HG03097 (cell line): ENCODE measurements around the gene ATXN2.
A peak's percentile ranks its signal among the peaks of the same experiment; 100 is the strongest.
"Not testable (repeated sequence)": the region's sequence is repeated elsewhere in the genome, so short reads cannot be mapped to it uniquely, and the experiment has no call there.

Source experiments
- ATAC-seq: cut with Tn5 transposase; IDR thresholded peaks from one replicate; pipeline ENCODE4 v1.9.1; 2021; ENCODE audit not compliant: unreplicated experiment, low FRiP score

Gene ATXN2

GRCh38 chr12:111519083-111519482 lies 80.0 kb downstream of the ATXN2 start:
- no peak for ATAC-seq

DNA sequence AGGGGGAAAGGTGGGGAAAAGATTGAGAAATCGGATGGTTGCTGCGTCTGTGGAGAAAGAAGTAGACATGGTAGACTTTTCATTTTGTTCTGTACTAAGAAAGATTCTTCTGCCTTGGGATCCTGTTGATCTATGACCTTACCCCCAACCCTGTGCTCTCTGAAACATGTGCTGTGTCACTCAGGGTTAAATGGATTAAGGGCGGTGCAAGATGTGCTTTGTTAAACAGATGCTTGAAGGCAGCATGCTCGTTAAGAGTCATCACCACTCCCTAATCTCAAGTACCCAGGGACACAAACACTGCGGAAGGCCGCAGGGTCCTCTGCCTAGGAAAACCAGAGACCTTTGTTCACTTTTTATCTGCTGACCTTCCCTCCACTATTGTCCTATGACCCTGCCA lies 91.4 kb downstream of the ATXN2 start:
- not testable (repeated sequence) for ATAC-seq

GRCh38 chr12:111507258-111507657 lies 91.9 kb downstream of the ATXN2 start:
- not testable (repeated sequence) for ATAC-seq

- ATAC-seq = no peak
Measured at GRCh38 chr12:111506260-111506659, 92.9 kb downstream of the ATXN2 start.

GRCh38 chr12:111505601-111506036 lies 93.5 kb downstream of the ATXN2 start:
- ATAC-seq = no peak

DNA sequence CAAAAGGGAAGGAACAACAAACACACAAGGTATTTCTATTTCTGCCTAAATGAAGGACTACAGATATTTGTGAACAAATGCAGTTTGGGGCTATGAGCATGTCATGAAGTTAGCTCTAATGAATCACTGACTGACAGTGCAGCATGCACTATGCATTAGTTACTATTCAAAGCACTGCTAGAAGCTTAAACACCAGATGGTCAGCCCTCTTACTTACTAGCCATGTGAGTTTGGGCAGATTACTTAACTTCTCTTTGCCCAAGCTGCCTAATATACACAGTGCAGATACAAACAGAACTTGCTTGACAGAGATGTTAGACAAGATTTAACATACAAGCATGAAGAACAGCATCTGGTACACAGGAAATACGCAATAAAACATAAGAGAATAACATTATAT lies 96.0 kb downstream of the ATXN2 start:
- no peak for ATAC-seq

DNA sequence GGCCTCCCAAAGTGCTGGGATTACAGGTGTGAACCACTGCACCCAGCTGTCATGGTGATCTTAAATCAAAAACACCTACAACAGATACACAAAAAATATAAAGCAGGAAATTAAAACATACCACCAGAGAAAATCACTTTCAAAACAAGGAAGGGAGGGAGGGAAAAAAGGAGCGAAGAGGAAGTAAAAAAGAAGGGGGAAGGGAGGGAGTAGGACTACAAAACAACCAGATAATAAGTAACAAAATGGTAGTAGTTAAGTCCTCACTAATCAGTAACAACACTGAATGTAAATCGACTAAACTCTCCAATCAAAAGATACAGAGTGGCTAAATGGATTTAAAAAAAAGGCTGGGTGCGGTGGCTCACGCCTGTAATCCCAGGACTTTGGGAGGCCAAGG lies 104.4 kb downstream of the ATXN2 start:
- ATAC-seq = no peak

DNA sequence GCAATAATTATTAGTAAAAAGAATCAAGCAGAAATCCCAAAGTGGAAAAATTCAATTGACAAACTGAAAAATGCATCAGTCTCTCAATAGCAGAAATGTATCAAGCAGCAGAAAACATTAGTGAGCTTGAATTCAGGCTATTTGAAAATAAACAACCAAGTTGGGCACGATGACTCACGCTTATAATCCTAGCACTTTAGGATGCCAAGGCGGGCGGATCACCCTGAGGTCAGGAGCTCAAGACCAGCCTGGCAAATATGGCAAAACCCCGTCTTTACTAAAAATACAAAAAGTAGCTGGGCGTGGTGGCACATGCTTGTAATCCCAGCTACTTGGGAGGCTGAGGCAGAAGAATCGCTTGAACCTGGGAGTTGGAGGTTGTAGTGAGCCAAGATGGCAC lies 106.1 kb downstream of the ATXN2 start:
- not testable (repeated sequence) for ATAC-seq

DNA sequence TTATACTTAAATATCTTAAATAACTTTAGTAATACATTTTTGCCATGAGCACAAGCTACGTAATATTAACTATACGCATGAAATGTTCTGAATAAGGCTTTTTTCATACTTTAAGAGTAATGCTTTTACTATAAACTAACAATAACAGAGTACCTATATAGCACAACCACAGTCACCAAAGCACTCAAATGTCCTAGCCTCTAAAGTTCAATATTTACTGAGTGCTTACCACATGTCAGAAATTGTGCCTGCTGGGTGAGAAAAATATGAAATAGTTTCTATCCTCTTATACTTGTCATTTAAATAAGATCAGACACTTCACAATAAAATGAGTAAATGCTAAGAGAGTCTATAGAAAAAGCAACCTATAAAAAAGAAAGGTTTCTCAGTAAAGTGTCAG lies 110.3 kb downstream of the ATXN2 start:
- ATAC-seq = no peak

DNA sequence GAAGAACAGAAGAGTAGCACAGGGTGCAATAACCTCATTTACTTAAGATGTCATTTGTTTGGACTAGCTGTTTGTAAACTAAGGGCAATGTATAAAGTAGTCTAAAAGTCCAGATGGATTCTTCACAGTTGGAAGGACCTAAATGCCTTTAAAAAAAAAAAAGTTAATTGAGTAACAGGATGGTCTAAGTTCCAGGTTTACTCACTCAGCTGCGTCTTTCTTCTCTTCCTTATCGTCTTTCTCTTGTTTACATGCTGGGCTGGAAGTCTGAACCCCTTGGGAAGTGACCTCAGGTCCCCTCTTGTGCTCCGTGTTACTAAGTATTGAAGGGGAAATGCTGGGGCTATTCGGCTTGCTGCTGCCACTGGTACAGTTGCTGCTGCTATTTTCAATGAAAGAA lies 110.8 kb downstream of the ATXN2 start:
- no peak for ATAC-seq

DNA sequence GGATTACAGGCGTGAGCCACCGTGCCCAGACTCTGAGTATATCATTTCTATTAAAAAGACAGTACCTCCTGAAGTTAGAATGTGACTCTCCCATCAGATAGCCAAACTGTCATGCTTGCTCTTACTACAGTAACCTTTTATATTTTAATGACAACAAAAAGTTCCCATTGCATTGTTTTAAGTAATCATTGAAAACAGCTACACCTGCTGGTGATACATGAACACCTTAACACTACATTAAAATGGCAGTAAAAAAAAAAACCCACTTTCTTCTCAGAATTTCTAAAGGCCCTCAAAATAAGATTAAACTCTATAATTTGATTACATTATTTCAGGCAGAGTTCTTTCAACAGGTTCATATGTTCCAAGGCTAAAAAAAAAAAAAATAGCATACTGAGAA lies 116.7 kb downstream of the ATXN2 start:
- ATAC-seq = no peak

- no peak for ATAC-seq
Measured at GRCh38 chr12:111471236-111471635, 127.9 kb downstream of the ATXN2 start.

GRCh38 chr12:111469401-111469800 lies 129.7 kb downstream of the ATXN2 start:
- no peak for ATAC-seq

- no peak for ATAC-seq
Measured at GRCh38 chr12:111467857-111468241, 131.3 kb downstream of the ATXN2 start.

GRCh38 chr12:111467092-111467856 lies 131.8 kb downstream of the ATXN2 start:
- ATAC-seq = no peak

DNA sequence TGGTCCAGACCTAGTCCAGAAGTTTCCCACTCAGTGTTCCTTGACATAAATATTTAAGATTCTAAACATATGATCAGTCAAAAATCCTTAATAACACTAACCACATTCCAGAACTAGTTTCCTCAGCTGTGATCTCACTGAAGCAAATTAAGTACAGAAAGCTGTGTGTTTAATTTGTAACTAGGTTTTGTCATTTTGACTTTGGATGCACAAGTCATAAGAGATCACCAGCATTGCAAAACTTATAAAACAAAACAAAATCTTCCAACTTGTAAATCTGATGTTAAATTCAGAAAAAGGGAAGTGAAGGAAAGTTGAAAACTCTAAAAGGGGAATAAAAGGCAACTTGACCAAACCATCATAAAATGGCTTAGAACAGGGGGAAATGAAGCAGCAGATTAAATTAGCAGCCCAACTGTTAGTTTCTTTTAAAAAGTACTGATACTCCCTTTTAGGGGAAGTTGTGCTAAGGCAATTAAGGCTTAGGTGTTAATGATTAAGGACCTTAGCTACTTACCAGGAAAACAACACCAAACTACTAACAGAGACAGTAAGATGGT lies 136.8 kb downstream of the ATXN2 start:
- peak; percentile 63 for ATAC-seq

GRCh38 chr12:111460111-111460510 lies 139.0 kb downstream of the ATXN2 start:
- ATAC-seq = not testable (repeated sequence)

- ATAC-seq = no peak
Measured at GRCh38 chr12:111458546-111459172, 140.5 kb downstream of the ATXN2 start.

- ATAC-seq = no peak
Measured at GRCh38 chr12:111457577-111457976, 141.5 kb downstream of the ATXN2 start.

DNA sequence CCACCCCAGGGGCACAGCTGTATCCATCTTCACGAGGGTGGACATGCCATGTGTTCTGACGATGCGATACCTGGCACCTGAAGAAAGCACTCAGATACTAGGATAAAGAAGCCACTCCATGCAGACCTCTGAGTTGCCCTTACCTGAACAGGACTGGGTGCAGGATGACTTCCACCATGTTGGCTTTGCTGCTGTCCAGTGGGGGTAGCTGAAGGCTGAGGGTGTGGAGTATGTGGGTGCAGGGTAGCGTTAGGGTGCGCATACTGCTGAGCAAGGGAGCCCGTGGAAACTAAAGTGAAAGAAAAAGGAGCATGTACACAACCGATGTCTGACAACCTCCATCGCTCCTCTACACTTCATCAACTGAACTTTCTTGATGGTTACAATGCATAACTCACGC lies 142.0 kb downstream of the ATXN2 start:
- no peak for ATAC-seq

GRCh38 chr12:111455448-111456320 lies 143.4 kb downstream of the ATXN2 start:
- ATAC-seq = no peak
